GM12872 (cell line): ENCODE measurements around the gene CRYBG3.

Experiments used
- TF ChIP-seq, protein P1 (sequence below): IDR thresholded peaks from 3 replicates; pipeline ENCODE4 v1.5.1; 2011; ENCODE audit warnings: low read depth, mild to moderate bottlenecking, low read length, moderate library complexity; ENCODE audit not compliant: insufficient read depth

CRYBG3 gene

DNA sequence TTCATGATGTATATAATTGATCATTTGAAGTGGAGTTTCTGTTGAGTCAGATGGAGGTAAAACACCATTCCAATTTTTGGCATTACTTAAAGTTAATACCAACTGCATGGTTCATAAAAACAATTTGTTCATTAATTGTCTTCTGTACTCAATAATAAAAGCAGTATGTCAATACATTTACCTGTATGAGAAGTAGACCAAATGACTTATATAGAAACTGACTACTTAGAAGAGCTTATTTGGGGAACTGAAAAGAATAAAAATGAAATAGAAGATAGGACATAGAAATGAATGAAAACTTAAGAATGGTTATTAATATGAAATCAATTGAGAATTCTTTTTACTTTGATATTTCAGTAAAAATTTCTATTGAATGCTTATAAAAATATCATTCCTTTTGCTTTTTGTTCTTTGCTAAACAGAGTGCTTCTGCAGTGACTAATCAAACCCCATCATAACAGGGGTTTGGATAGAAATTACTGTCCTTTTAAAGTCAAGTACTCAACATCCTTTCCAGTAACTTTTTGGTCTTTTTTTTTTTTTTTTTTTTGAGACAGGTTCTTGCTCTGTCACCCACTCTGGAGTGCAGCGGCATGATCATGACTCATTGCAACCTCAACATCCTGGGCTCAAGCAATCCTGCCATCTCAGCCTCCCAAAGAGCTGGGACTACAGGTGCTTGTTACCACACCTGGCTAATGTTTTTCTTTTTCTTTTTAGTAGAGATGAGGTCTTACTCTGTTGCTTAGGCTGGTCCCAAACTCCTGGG, 6.5 kb upstream of the CRYBG3 start:
- TF ChIP-seq, protein P1, sequence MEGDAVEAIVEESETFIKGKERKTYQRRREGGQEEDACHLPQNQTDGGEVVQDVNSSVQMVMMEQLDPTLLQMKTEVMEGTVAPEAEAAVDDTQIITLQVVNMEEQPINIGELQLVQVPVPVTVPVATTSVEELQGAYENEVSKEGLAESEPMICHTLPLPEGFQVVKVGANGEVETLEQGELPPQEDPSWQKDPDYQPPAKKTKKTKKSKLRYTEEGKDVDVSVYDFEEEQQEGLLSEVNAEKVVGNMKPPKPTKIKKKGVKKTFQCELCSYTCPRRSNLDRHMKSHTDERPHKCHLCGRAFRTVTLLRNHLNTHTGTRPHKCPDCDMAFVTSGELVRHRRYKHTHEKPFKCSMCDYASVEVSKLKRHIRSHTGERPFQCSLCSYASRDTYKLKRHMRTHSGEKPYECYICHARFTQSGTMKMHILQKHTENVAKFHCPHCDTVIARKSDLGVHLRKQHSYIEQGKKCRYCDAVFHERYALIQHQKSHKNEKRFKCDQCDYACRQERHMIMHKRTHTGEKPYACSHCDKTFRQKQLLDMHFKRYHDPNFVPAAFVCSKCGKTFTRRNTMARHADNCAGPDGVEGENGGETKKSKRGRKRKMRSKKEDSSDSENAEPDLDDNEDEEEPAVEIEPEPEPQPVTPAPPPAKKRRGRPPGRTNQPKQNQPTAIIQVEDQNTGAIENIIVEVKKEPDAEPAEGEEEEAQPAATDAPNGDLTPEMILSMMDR = no peak

DNA sequence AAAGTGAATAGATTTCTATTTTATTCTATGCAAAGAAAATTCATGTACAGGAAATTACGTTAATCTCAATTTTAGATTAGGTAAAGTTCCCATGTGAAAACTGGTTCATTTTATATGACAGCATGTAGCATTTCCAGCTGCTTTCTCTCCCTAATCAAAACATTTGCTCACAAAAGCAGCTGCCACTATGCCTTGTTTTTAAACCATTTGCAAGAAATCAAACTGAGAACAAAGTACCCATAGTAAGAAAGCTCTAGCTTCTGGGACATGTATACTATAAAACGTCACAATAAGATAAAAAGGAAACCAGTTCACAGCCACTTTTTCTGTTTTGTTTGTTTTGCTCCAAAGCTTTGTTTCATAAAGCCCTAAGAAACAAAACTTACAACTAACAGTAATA, 5.0 kb upstream of the CRYBG3 start:
- TF ChIP-seq, protein P1 = no peak

DNA sequence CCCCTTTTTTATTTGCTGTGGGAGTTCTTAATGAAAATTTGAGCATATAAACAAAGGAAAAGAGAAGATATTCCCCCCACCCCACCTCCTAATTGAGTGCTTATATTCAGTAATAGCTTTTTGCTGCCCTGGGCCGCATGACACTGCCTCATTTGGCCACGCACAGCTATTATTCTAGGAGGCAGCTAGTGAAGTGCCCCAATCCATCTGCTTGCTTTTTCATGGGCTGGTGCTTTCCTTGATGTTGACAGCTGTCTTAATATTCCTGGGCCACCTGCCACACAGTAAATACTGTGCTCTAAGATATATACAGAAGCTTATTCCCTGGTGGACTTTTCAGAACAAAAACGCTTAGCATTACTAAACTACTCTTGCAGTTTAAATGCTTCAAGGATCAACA, 3.8 kb upstream of the CRYBG3 start:
- TF ChIP-seq, protein P1 = no peak

DNA sequence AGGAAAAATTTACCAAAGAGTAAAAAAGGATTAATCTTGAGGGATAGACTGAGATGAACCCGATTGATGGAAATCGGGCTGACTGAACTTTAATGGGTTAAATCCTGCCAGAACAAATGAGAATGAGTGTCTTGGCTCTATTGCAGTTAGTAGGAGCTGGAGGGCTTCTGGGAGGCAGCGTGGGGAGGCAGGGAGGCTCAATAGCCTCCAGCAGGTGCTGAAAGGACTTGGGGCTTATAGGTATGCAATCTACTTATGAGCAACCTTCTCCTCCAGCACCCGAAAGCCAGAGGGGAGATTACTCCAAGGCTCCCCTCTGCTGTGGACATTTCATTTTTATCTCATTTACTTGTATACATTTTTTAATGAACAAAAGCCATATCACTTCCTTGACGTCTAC, 1.0 kb upstream of the CRYBG3 start:
- TF ChIP-seq, protein P1 = no peak

DNA sequence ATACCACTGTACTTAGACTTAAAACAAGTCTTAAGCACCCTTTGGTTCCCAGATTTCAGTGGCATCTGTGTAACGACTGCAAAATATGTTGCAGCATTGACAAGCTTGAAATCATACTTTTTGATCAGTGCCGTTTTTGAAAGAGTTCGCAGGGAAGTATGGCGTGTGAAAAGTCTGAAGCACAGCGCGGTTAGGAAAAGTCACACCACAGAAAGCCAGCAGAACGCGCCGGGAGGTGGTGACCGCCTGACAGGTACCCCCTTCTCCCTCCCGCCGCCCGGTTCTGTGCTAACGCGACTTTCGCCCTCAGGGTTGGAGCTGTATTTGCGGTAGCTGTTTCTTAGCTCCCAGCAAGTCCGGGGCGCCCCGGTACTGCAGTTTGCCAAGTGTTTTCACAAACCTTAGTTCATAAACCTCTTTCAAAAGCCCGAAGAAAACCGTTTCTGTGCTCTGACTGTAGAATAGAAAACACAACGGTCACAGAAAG, 481 bp upstream of the CRYBG3 start:
- TF ChIP-seq, protein P1 = no peak

DNA sequence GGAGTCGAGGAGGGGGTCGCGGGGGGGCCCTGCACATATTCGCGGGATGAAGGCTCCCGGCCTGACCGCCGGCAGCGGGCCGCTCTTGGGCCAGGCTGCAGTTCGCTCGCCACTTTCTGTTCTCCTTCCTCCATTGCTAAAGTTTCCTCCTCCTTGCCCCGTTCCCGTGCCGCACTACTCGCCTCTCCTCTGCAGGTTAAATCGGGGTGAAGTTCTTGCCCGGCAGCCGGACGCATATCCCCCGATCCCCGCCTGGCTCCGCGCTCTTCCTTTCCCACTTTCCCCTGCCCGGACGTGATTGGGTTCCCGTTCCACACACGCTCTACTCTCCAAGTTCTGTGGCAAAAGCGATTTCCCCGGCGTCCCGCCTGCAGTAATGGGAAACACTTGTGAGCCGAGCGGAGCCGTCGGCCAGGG, 556 bp downstream of the CRYBG3 start:
- TF ChIP-seq, protein P1 = no peak

DNA sequence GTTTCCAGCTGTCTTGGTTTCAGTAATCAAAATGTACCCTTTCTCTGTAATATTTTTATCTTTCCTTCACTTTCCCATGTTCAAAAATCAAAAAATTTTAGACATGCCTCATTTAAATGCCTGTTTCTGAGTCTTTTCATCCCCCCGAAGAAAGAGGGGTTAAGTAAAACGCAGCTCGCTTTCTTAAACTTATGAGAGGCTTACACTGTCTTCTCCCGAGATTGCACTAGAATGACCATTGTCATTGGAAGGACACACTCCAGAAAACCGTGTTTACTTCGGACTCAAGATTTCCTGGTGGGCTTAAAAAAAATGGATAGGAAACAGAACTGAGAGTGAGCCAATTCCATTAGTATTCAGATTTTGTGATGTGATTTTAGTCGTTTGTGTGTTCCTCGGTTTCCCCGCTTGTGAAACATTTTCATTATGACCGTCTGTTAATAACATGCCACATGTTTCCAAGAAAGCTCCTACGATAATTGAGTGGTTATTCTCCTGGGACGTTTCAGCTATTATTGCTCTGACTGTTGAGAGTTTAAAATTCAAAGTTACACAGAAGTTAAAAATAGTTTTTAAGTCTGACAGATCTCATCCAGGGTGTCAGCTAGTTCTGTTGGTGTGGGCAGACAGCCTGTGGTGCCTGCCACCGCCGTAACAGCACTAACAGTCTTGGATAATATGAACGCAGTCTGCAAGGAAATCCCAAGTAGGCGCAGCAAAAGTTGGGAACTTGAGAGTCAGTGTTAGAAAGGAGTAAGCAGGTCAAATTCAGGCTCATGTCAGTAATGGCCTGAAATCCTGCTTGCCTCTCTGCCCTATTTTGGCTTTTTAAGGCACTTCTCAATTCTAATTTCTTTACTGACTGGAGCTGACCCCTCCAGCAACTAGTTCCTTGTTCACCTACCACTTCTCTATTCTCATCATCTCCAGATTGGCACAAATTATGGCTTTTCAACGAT, 1.5 kb downstream of the CRYBG3 start:
- TF ChIP-seq, protein P1 = no peak
